Activated CD4-positive, CD25-positive, alpha-beta regulatory T cell (primary cell): ENCODE results near the gene OR5T2.
"Not testable (repeated sequence)": the region's sequence is repeated elsewhere in the genome, so short reads cannot be mapped to it uniquely, and the experiment has no call there.

Source experiments
- DNase-seq, 4 experiments: peaks; one replicate each; lab custom pipeline; 2025; lab: John Stamatoyannopoulos, UW

OR5T2 gene

GRCh38 chr11:56234155-56234554 lies at the start of gene OR5T2:
Gene OR5T2, minus strand, starts transcription at chr11:56234255. Its CDS starts 1,193 bp downstream, at chr11:56233062.
- no peak for DNase-seq

- DNase-seq, result no peak
Observed at GRCh38 chr11:56273854-56274253, 39.8 kb upstream of the OR5T2 start, which contains the start of gene OR5T1. Gene OR5T1, plus strand, starts transcription at chr11:56274154. Its CDS starts 1,485 bp downstream, at chr11:56275639.

GRCh38 chr11:56271092-56271491 lies 37.0 kb upstream of the OR5T2 start:
- DNase-seq, result no peak

- DNase-seq, result no peak
Observed at GRCh38 chr11:56251954-56252353, 17.9 kb upstream of the OR5T2 start, which contains the start of gene OR5T3. Gene OR5T3, plus strand, starts transcription at chr11:56252254. Its CDS starts 0 bp downstream, at chr11:56252254.

- not testable (repeated sequence) for DNase-seq
Observed at GRCh38 chr11:56219735-56220134, 14.3 kb downstream of the OR5T2 start.

- DNase-seq, result no peak
Observed at GRCh38 chr11:56214537-56214936, 19.5 kb downstream of the OR5T2 start.

- DNase-seq, result no peak
Observed at GRCh38 chr11:56207790-56208189, 26.3 kb downstream of the OR5T2 start.

- DNase-seq, result no peak
Observed at GRCh38 chr11:56197367-56197766, 36.7 kb downstream of the OR5T2 start.

GRCh38 chr11:56196705-56197104 lies 37.4 kb downstream of the OR5T2 start:
- DNase-seq, result no peak

GRCh38 chr11:56188602-56189001 lies 45.5 kb downstream of the OR5T2 start:
- DNase-seq, result no peak

GRCh38 chr11:56183459-56183858 lies 50.6 kb downstream of the OR5T2 start:
- DNase-seq, result no peak
